RWPE2 (cell line): ENCODE measurements around the gene BEST3.
A peak's percentile ranks its signal among the peaks of the same experiment; 100 is the strongest.

Experiments used
- ATAC-seq: fragments of 200-7000 bp; cut with Tn5 transposase; 3 replicates; pipeline ENCODE4 v1.9.1; 2021; ENCODE audit warnings: low read depth
- DNase-seq: peaks from one replicate; pipeline ENCODE4 v3.0.0-alpha.2; 2020; ENCODE audit warnings: low spot score
- H3K27ac ChIP-seq: fragments of 450-650 bp; 2 replicates; pipeline ENCODE4 v1.5.1; 2017; ENCODE audit warnings: mild to moderate bottlenecking; ENCODE audit not compliant: poor library complexity, severe bottlenecking
- H3K27me3 ChIP-seq: fragments of 250-450 bp; sonication (Bioruptor Pico); 2 replicates; pipeline ENCODE4 v1.5.1; 2021; ENCODE audit warnings: mild to moderate bottlenecking, moderate library complexity; ENCODE audit not compliant: insufficient read depth, poor library complexity, severe bottlenecking
- H3K36me3 ChIP-seq: fragments of 250-450 bp; sonication (Bioruptor Pico); 2 replicates; pipeline ENCODE4 v1.5.1; 2020; ENCODE audit warnings: low read depth, mild to moderate bottlenecking, moderate library complexity
- H3K4me1 ChIP-seq: fragments of 250-450 bp; sonication (Bioruptor Pico); 2 replicates; pipeline ENCODE4 v1.5.1; 2021; ENCODE audit warnings: mild to moderate bottlenecking, moderate library complexity; ENCODE audit not compliant: insufficient read depth, poor library complexity, severe bottlenecking
- H3K4me3 ChIP-seq: fragments of 250-450 bp; sonication (Bioruptor Pico); 2 replicates; pipeline ENCODE4 v1.5.1; 2021; ENCODE audit warnings: mild to moderate bottlenecking, moderate library complexity; ENCODE audit not compliant: severe bottlenecking
- H3K9me3 ChIP-seq: fragments of 250-450 bp; sonication (Bioruptor Pico); 2 replicates; pipeline ENCODE4 v1.5.1; 2021; ENCODE audit warnings: mild to moderate bottlenecking, moderate library complexity; ENCODE audit not compliant: severe bottlenecking
- CTCF ChIP-seq: fragments of 450-650 bp; IDR thresholded peaks from one replicate; pipeline ENCODE4 v1.5.1; 2017; ENCODE audit warnings: mild to moderate bottlenecking, moderate library complexity; ENCODE audit not compliant: poor library complexity, severe bottlenecking

Gene BEST3

GRCh38 chr12:69653703-69654102 lies 45.4 kb downstream of the BEST3 start:
- Histone ChIP-seq H3K4me1 (peaks cover 29% of the 10 kb centered on the region), H3K9me3 (no peaks in the 10 kb centered on the region), H3K4me3 (no peak overlapping the region), H3K27me3 (no peaks in the 10 kb centered on the region), H3K36me3 (no peaks in the 10 kb centered on the region), H3K27ac (no peak overlapping the region)
- no peak for DNase-seq
- ATAC-seq, result peak; percentile 31; the same call in 1 of the 3 replicates
- no peak for TF ChIP-seq CTCF

GRCh38 chr12:69651922-69652321 lies 47.2 kb downstream of the BEST3 start:
- Histone ChIP-seq H3K36me3 (no peaks in the 10 kb centered on the region), H3K4me3 (no peak overlapping the region), H3K27me3 (no peaks in the 10 kb centered on the region), H3K27ac (no peak overlapping the region), H3K4me1 (peaks cover 20% of the 10 kb centered on the region), H3K9me3 (no peaks in the 10 kb centered on the region)
- DNase-seq (no peak), ATAC-seq (no peak)
- TF ChIP-seq CTCF, result no peak

GRCh38 chr12:69649529-69649928 lies 49.6 kb downstream of the BEST3 start:
- H3K27me3 ChIP-seq, result no peaks in the 10 kb centered on the region

GRCh38 chr12:69648476-69648875 lies 50.6 kb downstream of the BEST3 start:
- no peaks in the 10 kb centered on the region for H3K36me3 ChIP-seq
- no peaks in the 10 kb centered on the region for H3K27me3 ChIP-seq
- ATAC-seq (peak; percentile 96), DNase-seq (no peak)
- no peak for TF ChIP-seq CTCF
- no peaks in the 10 kb centered on the region for H3K9me3 ChIP-seq
- H3K27ac ChIP-seq, result peak overlapping the region; percentile 13
- H3K4me1 ChIP-seq, result peaks cover 6% of the 10 kb centered on the region
- no peak overlapping the region for H3K4me3 ChIP-seq

More at GRCh38 chr12:69649529-69649928, 49.6 kb downstream of the BEST3 start:
- peak; percentile 26 for TF ChIP-seq CTCF
- H3K4me1 ChIP-seq, result peaks cover 6% of the 10 kb centered on the region
- no peaks in the 10 kb centered on the region for H3K9me3 ChIP-seq
- no peaks in the 10 kb centered on the region for H3K36me3 ChIP-seq
- no peak for ATAC-seq
- H3K27ac ChIP-seq, result no peak overlapping the region
- no peak overlapping the region for H3K4me3 ChIP-seq
- DNase-seq, result no peak

- Histone ChIP-seq H3K27me3 (no peaks in the 10 kb centered on the region), H3K4me3 (no peak overlapping the region), H3K9me3 (no peaks in the 10 kb centered on the region), H3K27ac (no peak overlapping the region), H3K36me3 (no peaks in the 10 kb centered on the region), H3K4me1 (peaks cover 6% of the 10 kb centered on the region)
- no peak for TF ChIP-seq CTCF
- no peak for DNase-seq
- no peak for ATAC-seq
Measured at GRCh38 chr12:69647178-69647577, 51.9 kb downstream of the BEST3 start.
